Stimulated activated CD8-positive, alpha-beta memory T cell treated with anti-CD3 and anti-CD28 coated beads, Interleukin-15, amount 100 ng/mL, for 24 hours (primary cell): ENCODE measurements around the gene KIF5C.

Experiments
- DNase-seq: peaks from one replicate; pipeline ENCODE4 v3.0.0-alpha.2; 2020; ENCODE audit warnings: low read depth

The KIF5C gene

DNA sequence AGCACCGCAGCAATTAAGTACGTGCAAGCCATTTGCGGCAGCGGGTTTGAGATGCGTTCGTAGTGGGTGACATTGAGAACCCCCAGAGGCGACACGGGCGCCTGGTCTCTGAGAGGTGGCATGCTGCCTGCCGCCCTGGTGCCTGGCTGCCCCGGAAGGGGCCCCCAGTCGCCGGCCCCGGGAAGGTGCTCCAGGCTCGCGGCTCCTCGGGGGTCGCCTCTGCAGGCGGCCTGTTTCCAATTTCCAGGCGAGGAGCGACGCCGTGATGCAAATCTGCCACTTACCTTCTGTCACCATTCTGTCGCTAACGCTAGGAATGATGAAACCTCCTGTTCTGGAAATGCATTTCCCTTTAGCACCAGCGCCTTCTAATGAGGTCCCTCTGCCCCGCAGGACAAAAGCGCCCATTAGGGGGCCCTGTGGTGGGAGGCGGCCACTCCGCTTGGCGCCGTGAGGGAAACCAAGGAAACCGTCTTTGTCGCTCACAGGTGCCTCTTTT, 13.0 kb downstream of the KIF5C start:
- DNase-seq, result no peak

- DNase-seq, result no peak
Measured at GRCh38 chr2:148888986-148889385, 14.0 kb downstream of the KIF5C start.

DNA sequence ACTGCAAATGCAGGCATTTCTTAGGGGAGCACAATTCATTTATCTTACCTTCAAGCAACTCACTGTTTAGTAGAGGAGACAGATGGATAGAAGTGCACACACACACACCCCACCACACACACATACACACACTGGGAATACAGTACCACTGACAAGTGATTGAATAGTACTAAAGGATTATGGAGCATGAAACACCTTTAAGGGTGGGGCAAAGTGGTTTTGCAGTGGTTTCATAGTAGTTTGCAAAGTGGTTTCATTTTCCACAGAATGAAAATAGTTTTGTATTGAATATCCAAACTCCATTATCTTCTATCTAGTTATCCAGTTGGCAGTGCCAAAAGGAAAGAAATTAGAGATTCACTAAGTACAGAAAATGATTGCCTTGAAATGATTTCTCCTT, 18.9 kb downstream of the KIF5C start:
- DNase-seq, result no peak

DNA sequence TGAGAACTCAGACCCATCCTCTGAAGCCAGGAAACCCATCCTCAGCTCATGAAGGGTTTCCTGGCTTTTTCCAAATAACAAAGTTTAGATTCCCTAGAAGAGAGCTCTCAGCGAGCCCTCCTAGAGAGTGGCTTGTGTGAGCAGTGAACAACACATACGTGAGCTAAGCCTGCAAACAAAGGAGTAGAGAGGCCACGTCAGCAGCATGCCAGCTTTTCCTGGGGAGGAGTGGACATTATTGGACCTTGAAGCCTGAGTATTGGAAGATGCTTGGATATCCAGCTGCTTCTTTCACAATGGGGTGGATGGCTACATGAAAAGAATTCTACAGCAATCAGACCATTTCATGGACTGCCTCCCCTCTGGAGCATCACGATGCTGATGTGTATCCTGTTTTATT, 21.1 kb downstream of the KIF5C start:
- DNase-seq, result no peak

GRCh38 chr2:148899638-148900318, 24.8 kb downstream of the KIF5C start:
- no peak for DNase-seq

DNA sequence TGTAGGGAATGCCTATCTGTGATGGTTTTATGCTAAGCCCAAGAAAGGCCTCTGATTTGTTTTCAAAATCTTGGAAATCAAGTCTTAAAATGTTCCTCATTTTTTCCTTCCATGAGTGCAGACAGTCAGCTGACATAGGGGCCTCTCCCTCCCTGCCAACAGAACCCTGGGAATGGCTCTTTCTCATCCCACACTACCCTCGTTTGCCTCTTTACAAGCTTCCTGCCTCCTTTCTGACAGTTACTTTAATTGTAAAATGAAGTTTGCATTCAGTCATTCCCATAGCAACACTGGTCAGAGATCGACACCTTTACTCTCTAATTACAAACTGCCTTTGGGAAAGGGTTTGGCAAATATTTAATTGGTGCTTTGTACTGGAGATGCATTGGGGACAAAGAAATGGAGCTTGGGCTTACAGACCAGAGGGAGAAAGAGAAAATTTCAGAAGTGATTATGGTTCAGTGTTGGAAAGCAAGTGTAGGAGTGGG, 25.4 kb downstream of the KIF5C start:
- DNase-seq, result no peak

DNA sequence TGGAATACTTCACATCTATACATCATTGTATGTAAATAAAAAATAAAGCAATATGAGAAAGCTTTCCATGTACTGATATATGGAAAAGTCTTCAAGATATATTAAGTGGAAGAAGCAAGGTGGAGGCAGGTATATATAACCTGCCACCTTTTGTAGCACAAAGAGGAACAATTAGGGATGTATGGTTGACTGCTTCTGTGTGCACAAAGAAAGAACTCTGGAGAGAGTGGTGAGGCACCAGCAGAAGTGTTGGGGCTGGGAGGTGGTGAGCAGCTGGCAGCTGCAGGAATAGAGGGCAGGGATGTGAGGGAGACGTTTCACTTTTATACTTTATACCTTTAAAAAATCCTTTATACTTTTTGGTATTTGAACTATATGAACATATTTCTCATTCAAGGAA, 26.1 kb downstream of the KIF5C start:
- DNase-seq, result no peak

DNA sequence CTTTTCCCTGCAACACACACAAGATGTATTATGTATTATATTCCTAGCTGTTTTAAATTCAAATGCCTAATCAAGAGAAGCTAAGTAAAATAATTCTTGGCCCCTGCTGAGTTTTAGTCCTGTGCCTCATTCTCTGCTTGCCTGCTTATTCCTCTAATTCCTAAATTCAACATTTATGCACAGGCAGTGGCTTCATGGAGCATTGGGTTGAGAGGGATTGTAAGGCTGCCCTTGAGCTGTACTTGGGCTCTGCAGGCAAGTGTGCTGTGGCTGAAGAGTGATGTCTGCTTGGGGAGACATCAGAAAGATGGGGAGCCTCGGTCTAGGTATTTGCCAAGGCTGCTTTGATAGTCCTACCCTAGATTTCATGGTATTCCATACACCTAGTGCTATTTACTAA, 27.8 kb downstream of the KIF5C start:
- DNase-seq, result no peak

DNA sequence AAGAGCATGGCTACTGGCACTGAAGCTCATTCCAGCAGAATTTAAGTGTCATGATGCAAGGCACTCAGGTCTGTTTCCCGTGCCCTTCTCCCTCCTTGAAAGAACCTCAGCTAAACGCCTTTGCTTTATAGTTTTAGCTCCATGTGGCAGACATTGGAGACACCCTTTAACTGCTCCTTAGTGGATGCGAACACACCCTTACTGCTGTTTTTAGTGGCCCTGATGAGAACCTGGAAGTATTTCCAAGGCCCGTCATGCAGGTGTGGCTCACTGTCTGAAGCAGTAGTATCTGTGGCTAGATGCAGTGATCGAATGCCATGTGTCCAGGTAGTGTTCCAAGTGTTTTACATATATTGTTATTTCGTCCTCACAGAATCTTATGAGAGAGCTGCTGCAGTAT, 28.3 kb downstream of the KIF5C start:
- no peak for DNase-seq

DNA sequence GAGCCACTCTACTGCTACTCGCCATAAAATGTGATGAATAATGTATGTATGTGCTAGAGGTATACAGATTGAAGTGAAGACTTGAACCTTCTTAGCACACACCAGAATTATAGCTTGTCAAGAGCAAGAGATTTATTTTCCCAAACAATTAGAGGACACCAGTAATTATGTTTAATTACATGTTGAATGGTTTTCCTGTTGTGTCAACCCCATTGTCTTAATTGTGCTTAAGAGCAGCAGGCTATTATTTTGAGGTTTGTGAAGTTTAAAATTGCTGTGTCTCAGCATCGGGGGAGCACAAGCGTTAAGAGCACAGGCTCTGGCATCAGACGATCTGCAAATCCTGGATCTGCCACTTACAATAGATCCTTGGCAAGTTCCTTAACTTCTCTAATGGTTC, 29.0 kb downstream of the KIF5C start:
- DNase-seq, result no peak

- DNase-seq, result no peak
Measured at GRCh38 chr2:148906124-148906523, 31.1 kb downstream of the KIF5C start.

- DNase-seq, result no peak
Measured at GRCh38 chr2:148907085-148907785, 32.2 kb downstream of the KIF5C start.

DNA sequence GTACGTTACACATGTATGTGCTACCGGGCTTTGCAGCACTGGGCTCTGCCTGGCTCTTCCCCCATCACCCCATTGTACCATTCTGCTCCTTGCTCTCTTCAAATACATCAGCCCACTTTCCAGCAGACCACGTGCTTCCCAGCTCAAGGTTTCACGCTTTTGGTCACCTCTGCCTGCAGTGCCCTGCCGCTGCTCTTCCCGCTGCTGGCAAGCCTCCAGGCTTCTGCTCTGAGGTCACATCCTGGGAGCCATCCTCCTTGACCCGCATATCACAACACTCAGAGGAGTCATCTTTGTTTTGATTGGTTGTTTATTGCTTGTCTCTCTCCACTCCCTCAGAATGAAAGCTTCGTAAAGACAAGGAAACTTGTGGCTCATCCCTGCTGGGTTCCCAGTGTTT, 34.1 kb downstream of the KIF5C start:
- DNase-seq, result no peak

GRCh38 chr2:148913061-148913460, 38.0 kb downstream of the KIF5C start:
- DNase-seq, result no peak

- no peak for DNase-seq
Measured at GRCh38 chr2:148913492-148913891, 38.5 kb downstream of the KIF5C start.

DNA sequence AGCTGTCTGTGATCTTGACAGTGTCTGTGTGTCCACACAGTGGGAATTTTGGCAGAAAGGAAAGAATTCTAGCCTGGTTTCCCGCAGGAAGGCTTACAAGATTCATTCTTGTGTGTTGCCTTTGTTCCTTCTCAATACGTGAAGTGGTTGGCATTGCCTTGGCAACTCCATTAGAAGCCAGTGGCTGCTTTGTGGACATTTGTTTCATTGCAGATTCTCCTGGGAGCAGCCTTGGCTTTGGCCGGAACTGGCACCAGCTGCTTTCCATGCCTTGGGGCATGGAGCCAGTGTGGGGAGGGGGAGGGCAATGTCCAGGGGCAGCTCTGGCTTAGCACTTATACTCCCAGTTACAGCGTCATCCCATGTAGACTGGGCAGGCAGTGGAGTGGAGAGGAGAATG, 39.4 kb downstream of the KIF5C start:
- DNase-seq, result no peak

DNA sequence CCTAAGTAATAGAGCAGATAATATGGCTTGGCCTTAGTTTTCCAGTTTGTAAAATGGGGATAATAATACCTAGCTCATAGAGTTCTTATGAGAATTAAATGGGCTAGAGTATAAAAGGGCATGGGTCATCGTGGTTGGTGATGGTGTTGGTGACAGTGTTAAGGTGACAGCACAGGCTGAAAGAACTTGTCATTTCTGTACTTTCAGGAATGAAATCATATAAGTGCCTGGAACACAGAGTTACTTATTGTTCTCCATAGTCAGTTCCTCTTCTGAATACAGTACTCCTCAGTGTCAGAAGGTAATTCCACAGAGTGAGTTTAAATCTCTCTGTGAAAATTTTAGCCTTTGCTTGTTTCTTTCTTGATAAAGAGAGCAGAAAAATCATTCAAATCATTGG, 42.4 kb downstream of the KIF5C start:
- DNase-seq, result no peak

DNA sequence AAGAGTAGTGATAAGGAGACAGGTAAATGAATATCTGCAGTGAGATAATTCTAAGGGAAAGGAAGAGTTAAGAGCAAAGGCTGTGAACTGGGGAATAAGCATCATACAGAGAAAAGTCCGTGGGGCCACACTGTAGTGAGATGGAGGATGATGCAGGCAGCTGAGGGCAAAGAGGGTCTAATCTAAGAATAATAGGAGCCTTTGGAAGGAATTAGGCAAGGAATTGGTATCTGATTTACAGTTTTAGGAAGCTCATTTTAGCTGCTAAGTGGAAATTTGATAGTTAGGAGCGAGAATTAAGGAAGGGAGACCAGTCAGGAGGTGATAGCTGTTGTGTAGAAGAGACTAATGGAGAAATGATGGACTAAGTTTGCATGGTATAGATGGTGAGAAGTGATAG, 43.5 kb downstream of the KIF5C start:
- DNase-seq, result no peak

GRCh38 chr2:148920559-148920958, 45.5 kb downstream of the KIF5C start:
- no peak for DNase-seq

GRCh38 chr2:148922062-148922461, 47.0 kb downstream of the KIF5C start:
- no peak for DNase-seq

DNA sequence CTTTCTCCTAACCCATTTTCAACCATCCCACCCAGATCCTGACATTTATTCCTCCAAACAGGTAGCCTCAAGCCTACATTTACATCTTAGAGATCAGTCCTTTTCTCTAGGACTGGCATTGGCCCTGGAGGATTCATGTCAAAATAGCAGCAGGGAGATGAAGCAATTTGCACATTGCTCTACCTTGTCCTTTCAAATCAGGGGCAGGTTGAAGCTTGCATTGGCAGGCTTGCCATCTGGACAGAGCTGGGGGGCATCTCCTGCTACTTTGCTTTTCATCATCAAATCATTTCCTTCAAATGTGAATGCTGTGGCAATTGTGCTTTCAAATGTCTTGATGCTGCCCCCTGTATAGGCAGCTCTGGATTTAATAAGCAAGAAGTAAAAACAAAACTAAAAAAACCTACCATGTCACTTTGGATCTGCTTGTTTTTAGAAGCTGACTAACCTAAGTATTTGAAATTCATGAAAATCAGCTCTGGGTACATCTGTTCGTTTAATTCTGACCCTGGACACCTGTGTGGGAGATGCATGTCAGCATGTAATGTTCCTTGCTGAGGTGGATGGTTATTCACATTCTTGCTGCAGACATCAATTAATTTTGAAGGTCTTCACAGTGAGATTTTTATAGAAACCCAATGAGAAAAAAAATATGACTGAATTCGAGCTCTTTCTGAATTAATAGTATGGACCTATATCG, 47.9 kb downstream of the KIF5C start:
- no peak for DNase-seq

DNA sequence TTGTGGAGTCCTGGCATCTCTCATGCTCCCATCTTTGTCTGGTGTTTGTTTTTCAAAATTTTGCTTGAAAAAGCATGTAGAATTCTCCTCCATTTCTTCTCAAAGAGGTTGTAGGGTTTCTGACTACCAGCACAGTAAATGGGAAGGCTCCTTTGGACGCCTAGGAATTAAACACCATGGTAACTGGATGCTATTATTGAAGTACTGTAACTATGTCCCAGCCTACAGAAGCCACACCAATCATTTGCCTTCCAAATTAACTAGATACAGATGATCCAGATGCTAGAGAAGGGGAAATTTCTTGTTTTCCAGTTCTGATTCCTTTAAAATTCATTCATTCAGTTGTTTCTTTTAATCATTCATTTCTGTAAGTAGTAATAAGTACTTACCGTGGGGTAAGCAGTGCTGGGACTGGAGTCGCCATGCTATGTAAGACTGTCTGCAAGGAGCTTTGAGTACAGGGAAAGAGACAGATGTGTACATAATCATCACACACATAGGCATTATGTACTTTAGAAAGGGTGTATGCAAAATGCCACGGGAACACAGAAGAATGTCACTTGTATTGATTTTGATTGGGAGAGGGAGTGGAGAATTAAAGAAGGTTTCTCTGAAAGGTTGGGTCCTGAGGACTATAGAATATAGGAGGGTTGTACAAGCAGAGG, 49.6 kb downstream of the KIF5C start:
- no peak for DNase-seq
